Measurements from ENCODE around the gene ATP10B.

Gene ATP10B

DNA sequence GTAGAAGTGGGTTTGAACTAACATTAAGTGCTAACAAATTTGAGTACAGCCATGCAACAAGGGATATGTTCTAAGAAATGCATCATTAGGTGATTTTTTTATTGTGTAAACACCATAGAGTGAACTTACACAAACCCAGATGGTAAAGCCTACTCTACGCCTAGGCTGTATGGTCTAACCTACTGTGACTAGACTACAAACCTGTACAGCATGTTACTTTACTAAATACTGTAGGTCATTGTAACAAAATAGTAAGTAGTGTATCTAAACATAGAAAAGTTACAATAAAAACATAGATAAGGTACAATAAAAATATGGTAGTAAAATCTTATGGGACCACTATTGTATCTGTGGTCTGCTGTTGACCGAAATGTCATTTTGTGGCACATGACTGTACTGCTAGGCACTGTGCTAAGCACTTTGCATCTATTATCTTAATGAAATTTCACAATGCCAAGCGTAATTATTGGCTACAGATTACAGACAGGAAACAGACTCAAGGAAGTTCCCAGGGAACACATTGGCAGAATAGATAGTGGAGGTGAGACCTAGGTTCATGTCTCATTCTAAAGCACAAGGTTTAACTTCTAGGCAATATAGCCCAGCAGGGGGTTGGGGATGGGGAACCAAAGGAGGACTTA is 62.7 kb downstream of the ATP10B start:
- no peak overlapping the region for H3K27ac ChIP-seq
- TF ChIP-seq, protein P1, sequence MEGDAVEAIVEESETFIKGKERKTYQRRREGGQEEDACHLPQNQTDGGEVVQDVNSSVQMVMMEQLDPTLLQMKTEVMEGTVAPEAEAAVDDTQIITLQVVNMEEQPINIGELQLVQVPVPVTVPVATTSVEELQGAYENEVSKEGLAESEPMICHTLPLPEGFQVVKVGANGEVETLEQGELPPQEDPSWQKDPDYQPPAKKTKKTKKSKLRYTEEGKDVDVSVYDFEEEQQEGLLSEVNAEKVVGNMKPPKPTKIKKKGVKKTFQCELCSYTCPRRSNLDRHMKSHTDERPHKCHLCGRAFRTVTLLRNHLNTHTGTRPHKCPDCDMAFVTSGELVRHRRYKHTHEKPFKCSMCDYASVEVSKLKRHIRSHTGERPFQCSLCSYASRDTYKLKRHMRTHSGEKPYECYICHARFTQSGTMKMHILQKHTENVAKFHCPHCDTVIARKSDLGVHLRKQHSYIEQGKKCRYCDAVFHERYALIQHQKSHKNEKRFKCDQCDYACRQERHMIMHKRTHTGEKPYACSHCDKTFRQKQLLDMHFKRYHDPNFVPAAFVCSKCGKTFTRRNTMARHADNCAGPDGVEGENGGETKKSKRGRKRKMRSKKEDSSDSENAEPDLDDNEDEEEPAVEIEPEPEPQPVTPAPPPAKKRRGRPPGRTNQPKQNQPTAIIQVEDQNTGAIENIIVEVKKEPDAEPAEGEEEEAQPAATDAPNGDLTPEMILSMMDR (conservative IDR thresholded peaks at IDR 0.05): no peak

DNA sequence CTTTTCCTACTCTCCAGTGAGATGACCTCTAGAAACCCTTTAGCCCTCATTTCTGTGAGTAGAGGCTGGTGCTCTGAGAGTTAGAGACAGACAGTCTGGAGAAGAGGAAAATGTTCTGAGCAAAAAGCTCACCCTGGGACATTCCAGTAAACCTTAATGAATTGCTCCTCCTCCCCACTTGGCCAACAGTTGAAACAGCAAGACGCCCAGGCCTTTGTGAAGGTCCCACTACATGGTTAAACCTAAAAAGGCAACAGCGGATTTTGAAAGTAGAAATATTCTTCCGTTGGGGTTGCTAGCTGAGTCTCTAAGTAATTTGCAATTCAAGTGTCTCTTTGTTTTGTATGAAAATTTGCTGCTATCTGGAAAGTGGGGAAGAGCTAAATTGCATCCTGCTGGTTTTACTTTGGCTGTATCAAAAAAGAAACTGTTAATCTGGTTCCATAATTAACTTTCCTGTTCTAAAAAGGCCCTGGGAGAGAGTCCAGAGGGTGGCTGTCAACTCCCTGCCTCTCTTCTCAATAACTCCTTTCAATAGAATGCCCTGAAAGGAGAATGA is 63.8 kb downstream of the ATP10B start:
- TF ChIP-seq, protein P1 (conservative IDR thresholded peaks at IDR 0.05): no peak
- no peak overlapping the region for H3K27ac ChIP-seq

DNA sequence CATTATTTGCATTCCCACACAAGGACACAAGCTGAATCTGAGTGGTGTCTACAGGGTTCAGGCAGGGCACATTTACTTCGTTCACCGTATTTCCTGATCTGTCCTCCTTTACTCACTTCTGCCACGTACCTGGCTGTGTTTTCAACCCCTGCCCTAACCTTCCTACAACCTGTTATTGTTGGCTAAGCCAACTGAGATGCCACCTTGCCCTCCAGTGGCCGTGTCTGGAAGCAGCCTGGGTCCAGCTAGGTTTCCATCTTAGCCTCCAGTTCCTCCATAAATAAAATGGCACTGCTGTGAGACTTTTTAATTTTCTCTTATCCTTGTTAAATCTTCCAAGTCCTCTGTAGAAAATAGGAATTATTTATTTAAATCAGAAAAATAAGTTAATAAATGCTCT is 64.8 kb downstream of the ATP10B start:
- TF ChIP-seq, protein P1 (conservative IDR thresholded peaks at IDR 0.05): peak; percentile 85
- no peak overlapping the region for H3K27ac ChIP-seq

DNA sequence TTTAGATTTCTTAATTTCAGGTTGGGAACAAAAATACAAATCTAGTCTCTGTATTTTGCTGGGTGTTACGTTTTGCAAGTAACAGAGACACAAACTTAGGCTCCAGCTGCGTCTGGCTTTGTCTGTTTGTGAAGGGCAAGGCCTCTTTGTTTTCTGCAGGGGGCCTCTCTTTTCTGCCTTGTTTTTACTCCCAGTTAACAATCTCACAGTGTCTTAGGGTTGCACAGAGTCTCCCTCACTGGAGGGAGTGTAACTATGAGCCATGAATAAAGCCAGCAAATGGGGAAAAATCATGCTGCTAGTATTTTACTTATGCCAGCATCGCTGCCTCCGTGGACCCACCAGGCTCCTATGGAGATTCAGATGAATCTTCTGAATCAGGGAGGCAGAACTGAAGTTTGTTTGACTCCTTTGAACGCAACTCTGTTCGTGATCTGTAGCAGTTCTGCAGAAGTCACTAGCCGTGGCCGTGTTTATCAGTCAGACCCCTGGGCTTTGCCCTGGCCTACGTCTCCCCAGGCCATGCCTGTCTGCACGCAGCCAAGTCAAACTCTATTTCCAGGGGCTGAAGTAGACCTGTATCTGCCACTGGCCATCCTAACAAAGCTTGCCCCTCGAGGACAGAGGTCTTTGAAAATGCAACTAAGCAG is 77.2 kb downstream of the ATP10B start:
- no peak overlapping the region for H3K27ac ChIP-seq
- TF ChIP-seq, protein P1 (conservative IDR thresholded peaks at IDR 0.05): no peak

DNA sequence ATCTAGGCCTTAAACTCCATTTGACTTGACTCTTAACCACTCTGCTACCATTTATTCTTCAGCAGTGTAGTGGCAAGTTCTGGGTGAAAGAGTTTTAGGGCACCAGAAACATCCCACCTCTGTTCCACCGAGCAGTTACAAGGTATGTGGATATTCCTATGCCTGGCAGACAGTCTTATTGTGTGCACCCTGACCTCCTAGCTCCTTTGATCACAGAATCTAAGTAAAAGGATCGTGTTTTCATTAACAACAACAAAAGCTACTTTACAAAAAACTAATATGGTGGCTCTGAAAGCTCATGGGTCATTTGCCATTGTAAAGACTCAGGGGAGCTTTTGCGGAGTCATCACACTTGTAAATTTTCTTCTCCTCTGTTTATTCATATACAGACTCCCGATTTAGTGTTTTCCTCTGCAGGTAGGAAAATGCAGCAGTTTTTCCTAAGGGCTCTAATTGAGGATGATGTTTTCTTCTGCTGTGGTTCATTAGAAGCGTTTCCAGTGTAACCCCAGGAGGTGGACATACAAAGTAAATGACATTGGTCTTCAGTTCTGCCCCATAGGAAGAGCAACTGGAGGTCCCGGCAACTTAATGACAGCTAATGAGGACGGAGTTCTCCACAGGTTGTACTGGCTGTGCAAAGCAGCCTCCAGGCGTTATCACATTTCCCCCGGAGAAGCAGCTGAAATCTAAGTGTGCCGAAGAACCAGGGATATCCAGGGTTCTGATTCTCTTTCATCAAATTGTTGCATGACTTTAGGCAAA is 78.2 kb downstream of the ATP10B start:
- no peak overlapping the region for H3K27ac ChIP-seq
- TF ChIP-seq, protein P1 (conservative IDR thresholded peaks at IDR 0.05): no peak

DNA sequence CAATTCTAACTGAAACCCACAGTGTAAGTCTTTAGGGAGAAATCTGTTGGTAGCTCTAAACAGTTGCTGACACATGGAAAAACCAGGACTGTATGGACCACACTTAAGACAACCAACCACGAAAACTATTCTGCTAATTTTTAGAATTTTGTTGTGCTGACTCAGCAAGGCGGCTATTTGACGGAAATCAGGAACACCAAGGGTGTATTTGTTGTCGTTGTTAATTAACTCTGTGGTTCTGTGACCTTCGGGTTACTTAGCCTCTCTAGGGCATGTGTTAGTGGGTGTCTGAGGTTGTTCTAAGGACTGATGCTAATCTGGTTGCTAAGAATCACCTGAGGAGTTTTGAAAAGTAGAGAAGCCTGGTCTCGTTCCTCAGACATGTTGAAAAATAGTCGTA is 79.2 kb downstream of the ATP10B start:
- no peak overlapping the region for H3K27ac ChIP-seq
- TF ChIP-seq, protein P1 (conservative IDR thresholded peaks at IDR 0.05): no peak

DNA sequence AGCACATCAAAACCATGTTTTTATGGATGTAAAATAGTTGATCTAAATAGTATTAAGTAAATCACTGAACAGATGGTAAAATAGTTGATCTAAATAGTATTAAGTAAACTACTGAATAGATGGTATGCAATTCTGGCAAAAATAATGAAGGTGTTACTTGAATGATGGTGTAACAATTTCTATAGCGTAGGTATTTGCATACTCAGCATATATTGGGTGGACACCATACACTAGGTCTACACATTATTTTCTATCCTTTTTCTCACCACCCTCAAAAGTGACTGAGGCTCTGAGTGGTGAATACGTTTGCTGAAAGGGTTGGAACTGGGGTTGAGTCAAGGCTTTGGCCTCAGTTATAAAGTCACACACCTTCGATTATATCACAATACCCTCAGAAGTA is 81.3 kb downstream of the ATP10B start:
- TF ChIP-seq, protein P1 (conservative IDR thresholded peaks at IDR 0.05): no peak
- no peak overlapping the region for H3K27ac ChIP-seq

Measured in VCaP (cell line).